Keratinocyte (primary cell): ENCODE data around the gene TEAD4. TPM values are rescaled to one million over a fixed set of nuclear protein-coding genes. Genes with fewer than 3 reads are reported as not detected.

ENCODE experiments used
- DNase-seq: peaks from one replicate; pipeline ENCODE4 v3.0.0-alpha.2; 2011; ENCODE audit warnings: low read depth, missing footprints, low spot score
- FAIRE-seq: peaks from 2 replicates; lab custom pipeline; 2011; peaks lifted over from hg19 to GRCh38; lab: Jason Lieb, UNC
- H2AFZ ChIP-seq: 2 replicates; pipeline ENCODE4 v1.6.0; 2012; ENCODE audit warnings: low read length, control low read depth, inconsistent platforms; ENCODE audit not compliant: control insufficient read depth
- H3K27ac ChIP-seq: 2 replicates; pipeline ENCODE4 v1.5.1; 2011; ENCODE audit warnings: low read length; ENCODE audit not compliant: control insufficient read depth, insufficient read depth
- H3K27me3 ChIP-seq: 3 replicates; pipeline ENCODE4 v1.6.0; 2011; ENCODE audit warnings: low read length; ENCODE audit not compliant: control insufficient read depth, insufficient read depth; ENCODE audit errors: extremely low read depth
- H3K36me3 ChIP-seq, 2 experiments: 2 replicates in 1 of 2; 3 replicates in 1 of 2; pipeline ENCODE4 v1.5.1; 2011; ENCODE audit warnings: low read length in 2 of 2, mild to moderate bottlenecking in 1 of 2; ENCODE audit not compliant: control insufficient read depth in 2 of 2, insufficient read depth in 2 of 2; ENCODE audit errors: extremely low read depth in 1 of 2
- H3K4me1 ChIP-seq: 3 replicates; pipeline ENCODE4 v1.5.1; 2011; ENCODE audit warnings: low read length; ENCODE audit not compliant: control insufficient read depth, insufficient read depth; ENCODE audit errors: extremely low read depth
- H3K4me2 ChIP-seq: 3 replicates; pipeline ENCODE4 v1.6.0; 2011; ENCODE audit warnings: low read depth, low read length; ENCODE audit not compliant: control insufficient read depth, insufficient read depth; ENCODE audit errors: extremely low read depth
- H3K4me3 ChIP-seq, 3 experiments: fragments of 200-600 bp in 1 of 3; sonication (generic) in 1 of 3; 2 replicates in 2 of 3; 3 replicates in 1 of 3; pipeline ENCODE4 v1.5.1; 2011 to 2016; ENCODE audit warnings: low read length in 3 of 3, mild to moderate bottlenecking in 3 of 3, control low read depth in 2 of 3, inconsistent platforms in 1 of 3, low read depth in 1 of 3, mixed read lengths in 1 of 3, mixed run types in 1 of 3, moderate library complexity in 1 of 3; ENCODE audit not compliant: control insufficient read depth in 2 of 3, insufficient read depth in 2 of 3; ENCODE audit errors: extremely low read depth in 1 of 3
- H3K79me2 ChIP-seq: 2 replicates; pipeline ENCODE4 v1.6.0; 2012; ENCODE audit warnings: low read length; ENCODE audit not compliant: control insufficient read depth, insufficient read depth
- H3K9ac ChIP-seq: 3 replicates; pipeline ENCODE4 v1.6.0; 2011; ENCODE audit warnings: low read length; ENCODE audit not compliant: control insufficient read depth, insufficient read depth; ENCODE audit errors: extremely low read depth
- H3K9me1 ChIP-seq: 3 replicates; pipeline ENCODE4 v1.6.0; 2011; ENCODE audit warnings: low read length; ENCODE audit not compliant: control insufficient read depth, insufficient read depth; ENCODE audit errors: extremely low read depth
- H3K9me3 ChIP-seq: 2 replicates; pipeline ENCODE4 v1.5.1; 2012; ENCODE audit warnings: low read depth, low read length; ENCODE audit not compliant: control insufficient read depth
- H4K20me1 ChIP-seq: 3 replicates; pipeline ENCODE4 v1.6.0; 2011; ENCODE audit warnings: low read length; ENCODE audit not compliant: control insufficient read depth, insufficient read depth; ENCODE audit errors: extremely low read depth
- EZH2 ChIP-seq: IDR thresholded peaks from one replicate; pipeline ENCODE4 v1.6.1; 2012; ENCODE audit warnings: inconsistent platforms, mild to moderate bottlenecking, low read length, moderate library complexity
- dilution Hi-C: fragments of 300-500 bp; cut with MboI; formaldehyde crosslinking; loops from one replicate; pipeline ENCODE4 v1.7.0; 2020; ENCODE audit warnings: low sequenced_read_pairs; ENCODE audit not compliant: extremely low pct_ligation_motif_present
- polyA plus RNA-seq, 5 experiments: library from polyadenylated mRNA; depleted of rRNA in 3 of 5; stranded (reverse) in 3 of 5; stranded (forward) in 1 of 5; unstranded in 1 of 5; fragments of >200 nt; gene quantifications; 1 replicate in 1 of 5; 2 replicates in 3 of 5; 3 replicates in 1 of 5; pipeline versions ENCODE4 v1.2.1 to v1.2.3, GENCODE V29; 2011 to 2012; ENCODE audit warnings: missing spikeins in 2 of 5, low read depth in 1 of 5, low replicate concordance in 1 of 5
- TF ChIP-seq, protein P1 (sequence below), 3 experiments: IDR thresholded peaks in 1 of 3; conservative IDR thresholded peaks in 1 of 3; optimal IDR thresholded peaks in 1 of 3; 2 replicates in 2 of 3; 3 replicates in 1 of 3; pipeline versions ENCODE3 to v1.5.1; 2011; ENCODE audit warnings: low read length in 3 of 3, mild to moderate bottlenecking in 3 of 3, moderate library complexity in 2 of 3, control low read depth in 1 of 3, inconsistent platforms in 1 of 3; ENCODE audit not compliant: insufficient read depth in 2 of 3; ENCODE audit errors: extremely low read depth in 1 of 3

The TEAD4 gene
- polyA plus RNA-seq, 1 donor (not counting 4 experiments of a cell fraction or from before 2014, with no cell fraction given) = 8.1 TPM

DNA sequence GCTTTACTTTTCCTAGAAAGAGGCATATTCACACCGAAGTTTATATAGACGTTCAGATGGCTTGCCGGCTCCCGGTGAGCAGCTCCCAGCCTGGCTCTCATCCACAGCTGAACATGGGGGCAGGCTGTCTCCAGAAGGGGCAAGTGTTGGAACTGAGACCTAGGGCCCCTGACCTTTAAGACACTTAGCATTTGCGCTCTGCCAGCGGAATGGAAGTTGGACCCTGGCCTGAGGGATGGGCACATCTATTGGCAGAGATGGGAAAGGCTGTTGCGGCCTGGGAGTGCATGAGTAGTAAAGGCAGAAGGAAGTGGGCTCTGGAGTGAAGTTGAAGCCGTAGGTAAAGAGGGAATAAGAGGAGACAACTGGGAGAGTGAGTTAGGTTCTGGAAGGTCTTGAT lies 63.8 kb downstream of the TEAD4 start:
- TF ChIP-seq, protein P1, sequence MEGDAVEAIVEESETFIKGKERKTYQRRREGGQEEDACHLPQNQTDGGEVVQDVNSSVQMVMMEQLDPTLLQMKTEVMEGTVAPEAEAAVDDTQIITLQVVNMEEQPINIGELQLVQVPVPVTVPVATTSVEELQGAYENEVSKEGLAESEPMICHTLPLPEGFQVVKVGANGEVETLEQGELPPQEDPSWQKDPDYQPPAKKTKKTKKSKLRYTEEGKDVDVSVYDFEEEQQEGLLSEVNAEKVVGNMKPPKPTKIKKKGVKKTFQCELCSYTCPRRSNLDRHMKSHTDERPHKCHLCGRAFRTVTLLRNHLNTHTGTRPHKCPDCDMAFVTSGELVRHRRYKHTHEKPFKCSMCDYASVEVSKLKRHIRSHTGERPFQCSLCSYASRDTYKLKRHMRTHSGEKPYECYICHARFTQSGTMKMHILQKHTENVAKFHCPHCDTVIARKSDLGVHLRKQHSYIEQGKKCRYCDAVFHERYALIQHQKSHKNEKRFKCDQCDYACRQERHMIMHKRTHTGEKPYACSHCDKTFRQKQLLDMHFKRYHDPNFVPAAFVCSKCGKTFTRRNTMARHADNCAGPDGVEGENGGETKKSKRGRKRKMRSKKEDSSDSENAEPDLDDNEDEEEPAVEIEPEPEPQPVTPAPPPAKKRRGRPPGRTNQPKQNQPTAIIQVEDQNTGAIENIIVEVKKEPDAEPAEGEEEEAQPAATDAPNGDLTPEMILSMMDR (optimal IDR thresholded peaks at IDR 0.05 in 1 of 3, IDR thresholded peaks at IDR 0.05 in 1 of 3, conservative IDR thresholded peaks at IDR 0.05 in 1 of 3; ENCODE audit: extremely low read depth in 1 of 3, insufficient read depth in 2 of 3, low read length in 3 of 3) = no peak
- no peak for TF ChIP-seq EZH2
- H3K79me2 ChIP-seq = no peaks in the 10 kb centered on the region

DNA sequence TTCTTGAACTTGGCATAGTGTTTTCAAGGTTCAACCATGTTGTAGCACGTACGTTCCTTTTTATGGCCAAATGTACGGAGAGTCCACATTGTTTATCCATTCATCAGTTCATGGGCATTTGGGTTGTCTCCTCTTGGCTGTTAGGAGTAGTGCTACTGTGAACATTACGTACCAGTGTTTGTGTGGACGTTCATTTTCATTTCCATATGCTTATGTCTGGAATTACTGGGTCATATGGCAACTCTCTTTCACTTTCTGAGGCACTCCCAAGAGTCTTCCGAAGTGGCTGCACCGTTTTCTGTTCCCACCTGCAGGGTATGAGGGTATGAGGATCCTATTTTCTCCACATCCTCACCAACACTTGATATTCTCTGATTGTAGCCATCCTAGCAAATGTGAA lies 68.9 kb downstream of the TEAD4 start:
- Histone ChIP-seq H3K79me2 (no peaks in the 10 kb centered on the region), H3K4me3 (no peak overlapping the region), H4K20me1 (no peaks in the 10 kb centered on the region), H2AFZ (no peak overlapping the region), H3K27me3 (no peaks in the 10 kb centered on the region), H3K4me1 (no peaks in the 10 kb centered on the region), H3K9ac (no peak overlapping the region), H3K27ac (no peak overlapping the region), H3K36me3 (peaks cover 0 to under 1% of the 10 kb centered on the region in 2 experiments), H3K9me3 (no peaks in the 10 kb centered on the region), H3K4me2 (no peak overlapping the region), H3K9me1 (no peaks in the 10 kb centered on the region)
- TF ChIP-seq, protein P1 (optimal IDR thresholded peaks at IDR 0.05 in 1 of 3, IDR thresholded peaks at IDR 0.05 in 1 of 3, conservative IDR thresholded peaks at IDR 0.05 in 1 of 3; ENCODE audit: extremely low read depth in 1 of 3, insufficient read depth in 2 of 3, low read length in 3 of 3) = no peak
- no peak for TF ChIP-seq EZH2
- dilution Hi-C loops = no loop called here
- no peak for DNase-seq
- FAIRE-seq = no peak

More for the DNA sequence above, 63.8 kb downstream of the TEAD4 start:
- Histone ChIP-seq H3K27ac (no peak overlapping the region), H3K27me3 (no peaks in the 10 kb centered on the region), H3K9me1 (no peaks in the 10 kb centered on the region), H3K36me3 (peaks cover 0 to 5% of the 10 kb centered on the region in 2 experiments), H3K4me2 (no peak overlapping the region), H4K20me1 (no peaks in the 10 kb centered on the region), H3K9ac (no peak overlapping the region), H3K4me3 (no peak overlapping the region), H3K4me1 (no peaks in the 10 kb centered on the region), H2AFZ (no peak overlapping the region), H3K9me3 (no peaks in the 10 kb centered on the region)
- dilution Hi-C loops = no loop called here
- FAIRE-seq (no peak), DNase-seq (no peak)
